ENCODE results near the gene STK40.

STK40 gene

GRCh38 chr1:36303244-36303643 lies 82.5 kb downstream of the STK40 start:
- in situ Hi-C loops (cut with MboI; ENCODE audit: low pct_unique_long_range_greater_than_20kb, low sequenced_read_pairs), result no loop called here

GRCh38 chr1:36301220-36301619 lies 84.5 kb downstream of the STK40 start:
- in situ Hi-C loops (cut with MboI; ENCODE audit: low pct_unique_long_range_greater_than_20kb, low sequenced_read_pairs), result no loop called here
- no peak for DNase-seq

More at GRCh38 chr1:36303244-36303643, 82.5 kb downstream of the STK40 start:
- DNase-seq, result no peak

GRCh38 chr1:36300526-36300925 lies 85.2 kb downstream of the STK40 start:
- in situ Hi-C loops (cut with MboI; ENCODE audit: low pct_unique_long_range_greater_than_20kb, low sequenced_read_pairs), result no loop called here

GRCh38 chr1:36298640-36299039 lies 87.1 kb downstream of the STK40 start:
- no peak for DNase-seq
- in situ Hi-C loops (cut with MboI; ENCODE audit: low pct_unique_long_range_greater_than_20kb, low sequenced_read_pairs), result no loop called here

More at GRCh38 chr1:36300526-36300925, 85.2 kb downstream of the STK40 start:
- no peak for DNase-seq

GRCh38 chr1:36297062-36297461 lies 88.7 kb downstream of the STK40 start:
- no peak for DNase-seq
- in situ Hi-C loops (cut with MboI; ENCODE audit: low pct_unique_long_range_greater_than_20kb, low sequenced_read_pairs), result no loop called here

- DNase-seq, result no peak
- in situ Hi-C loops (cut with MboI; ENCODE audit: low pct_unique_long_range_greater_than_20kb, low sequenced_read_pairs), result no loop called here
These were observed 90.3 kb downstream of the STK40 start for GRCh38 chr1:36295390-36295789.
